ENCODE measurements around the gene RP9. TPM values are rescaled to one million over a fixed set of nuclear protein-coding genes. Genes with fewer than 3 reads are reported as not detected.

RP9 gene
- total RNA-seq, 1 donor from 2014 or later, result 29.4 TPM

DNA sequence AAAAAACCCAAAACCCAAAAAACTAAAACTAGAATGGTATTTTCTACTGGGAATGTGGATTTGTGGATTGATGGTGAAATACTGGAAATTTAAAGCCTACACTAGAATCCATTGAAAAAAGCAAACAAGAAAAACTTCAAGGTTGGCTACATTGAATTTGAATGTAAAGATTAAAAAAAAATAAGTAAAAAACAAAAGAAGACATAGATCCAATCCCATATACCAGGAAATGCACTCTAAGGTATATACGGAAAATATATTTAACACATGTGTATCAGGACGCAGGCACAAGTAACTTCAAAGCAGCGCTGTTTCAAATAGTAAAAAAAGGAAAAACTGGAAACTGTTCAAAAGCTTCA, 19.4 kb upstream of the RP9 start:
- Histone ChIP-seq H3K4me2 (peak overlapping the region; percentile 91), H3K27ac (no peak overlapping the region), H2AFZ (replicated peaks) (peak overlapping the region; percentile 93)

GRCh38 chr7:33127085-33127484, 17.9 kb upstream of the RP9 start:
- no peak overlapping the region for H3K9ac ChIP-seq
- no peak for DNase-seq (ENCODE audit: low spot score)
- Mint-ChIP-seq H3K27me3 (ENCODE audit: insufficient read depth, low read depth) (peaks cover 3% of the 10 kb centered on the region), H3K4me3 (no peak overlapping the region), H3K9me3 (no peaks in the 10 kb centered on the region), H3K36me3 (no peaks in the 10 kb centered on the region), H3K4me1 (peaks cover 16% of the 10 kb centered on the region), H3K27ac (no peak overlapping the region)
- H3K27ac ChIP-seq, result no peak overlapping the region
- no peaks in the 10 kb centered on the region for H3K9me3 ChIP-seq (ENCODE audit: low read depth)
- H3K36me3 ChIP-seq, result no peaks in the 10 kb centered on the region
- H3F3A ChIP-seq (ENCODE audit: low read depth), result peaks cover 11% of the 10 kb centered on the region
- H4K20me1 ChIP-seq (ENCODE audit: low read depth), result no peaks in the 10 kb centered on the region
- peaks cover 13% of the 10 kb centered on the region for H3K4me1 ChIP-seq
- H3K4me2 ChIP-seq, result no peak overlapping the region
- no peak overlapping the region for H2AFZ ChIP-seq (replicated peaks)
- H3K27me3 ChIP-seq, result no peaks in the 10 kb centered on the region
- no peaks in the 10 kb centered on the region for H3K79me2 ChIP-seq (ENCODE audit: low read depth)
- no peak for TF ChIP-seq EZH2phosphoT487 (IDR thresholded peaks at IDR 0.05)
- no peak for TF ChIP-seq EZH2 (IDR thresholded peaks at IDR 0.05)
- TF ChIP-seq CTCF (IDR thresholded peaks at IDR 0.05), result no peak
- no peak overlapping the region for H3K4me3 ChIP-seq

More for the DNA sequence above, 19.4 kb upstream of the RP9 start:
- Histone ChIP-seq H3K36me3 (no peaks in the 10 kb centered on the region), H3F3A (ENCODE audit: low read depth) (peaks cover 11% of the 10 kb centered on the region), H3K4me1 (peaks cover 13% of the 10 kb centered on the region), H3K4me3 (peak overlapping the region; percentile 68), H3K79me2 (ENCODE audit: low read depth) (no peaks in the 10 kb centered on the region), H4K20me1 (ENCODE audit: low read depth) (no peaks in the 10 kb centered on the region), H3K9ac (peak overlapping the region; percentile 45), H3K27me3 (no peaks in the 10 kb centered on the region), H3K9me3 (ENCODE audit: low read depth) (no peaks in the 10 kb centered on the region)
- TF ChIP-seq EZH2 (IDR thresholded peaks at IDR 0.05) (no peak), CTCF (IDR thresholded peaks at IDR 0.05) (no peak), EZH2phosphoT487 (IDR thresholded peaks at IDR 0.05) (no peak)
- no peaks in the 10 kb centered on the region for H3K27me3 Mint-ChIP-seq (ENCODE audit: insufficient read depth, low read depth)
- no peak for DNase-seq (ENCODE audit: low spot score)
- H3K36me3 Mint-ChIP-seq, result peaks cover 2% of the 10 kb centered on the region
- H3K4me3 Mint-ChIP-seq, result peak overlapping the region; percentile 97
- H3K27ac Mint-ChIP-seq, result no peak overlapping the region
- H3K9me3 Mint-ChIP-seq, result no peaks in the 10 kb centered on the region
- H3K4me1 Mint-ChIP-seq, result peaks cover 16% of the 10 kb centered on the region

DNA sequence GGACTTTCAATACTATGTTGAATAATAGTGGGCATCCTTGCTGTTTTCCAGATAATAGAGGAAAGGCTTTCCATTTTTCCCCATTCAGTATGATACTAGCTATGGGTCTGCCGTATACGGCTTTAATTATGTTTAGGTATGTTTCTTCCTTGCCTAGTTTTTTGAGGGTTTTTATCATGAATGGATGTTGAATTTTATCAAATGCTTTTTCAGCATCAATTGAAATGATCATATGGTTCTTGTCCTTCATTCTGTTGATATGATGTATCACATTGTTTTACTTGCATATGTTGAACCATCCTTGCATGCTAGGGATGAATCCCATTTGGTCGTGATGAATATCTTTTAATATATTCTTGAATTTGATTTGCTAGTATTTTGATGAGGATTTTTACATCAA, 9.2 kb upstream of the RP9 start:
- Histone ChIP-seq H3K4me3 (no peak overlapping the region), H3K27me3 (peaks cover 4% of the 10 kb centered on the region), H3K4me1 (no peaks in the 10 kb centered on the region), H3K4me2 (no peak overlapping the region), H3K9ac (no peak overlapping the region), H3K36me3 (no peaks in the 10 kb centered on the region), H3K27ac (no peak overlapping the region), H3K9me3 (ENCODE audit: low read depth) (no peaks in the 10 kb centered on the region), H4K20me1 (ENCODE audit: low read depth) (no peaks in the 10 kb centered on the region), H3F3A (ENCODE audit: low read depth) (no peaks in the 10 kb centered on the region), H2AFZ (replicated peaks) (no peak overlapping the region), H3K79me2 (ENCODE audit: low read depth) (no peaks in the 10 kb centered on the region)
- Mint-ChIP-seq H3K4me3 (no peak overlapping the region), H3K9me3 (peaks cover 15% of the 10 kb centered on the region), H3K36me3 (no peaks in the 10 kb centered on the region), H3K4me1 (no peaks in the 10 kb centered on the region), H3K27ac (no peak overlapping the region), H3K27me3 (ENCODE audit: insufficient read depth, low read depth) (peaks cover 8% of the 10 kb centered on the region)
- DNase-seq (ENCODE audit: low spot score), result no peak
- TF ChIP-seq CTCF (IDR thresholded peaks at IDR 0.05) (no peak), EZH2phosphoT487 (IDR thresholded peaks at IDR 0.05) (no peak)
